A673 (cell line): Measurements from ENCODE around the gene CCDC197.

Experiments
- EZH2 ChIP-seq: fragments of 200-600 bp; sonication (generic); IDR thresholded peaks from 2 replicates; pipeline ENCODE4 v1.6.1; 2017; ENCODE audit warnings: borderline replicate concordance, low read depth, mild to moderate bottlenecking, mixed read lengths, antibody characterized with exemption, low read length; ENCODE audit not compliant: poor library complexity, severe bottlenecking
- TF ChIP-seq, protein P1 (sequence below): fragments of 300-800, 200-600 bp; sonication (generic); conservative IDR thresholded peaks from 2 replicates; pipeline ENCODE4 v1.5.1; 2017; ENCODE audit warnings: low read depth, mild to moderate bottlenecking, antibody characterized with exemption, low read length, moderate library complexity, mixed read lengths

DNA sequence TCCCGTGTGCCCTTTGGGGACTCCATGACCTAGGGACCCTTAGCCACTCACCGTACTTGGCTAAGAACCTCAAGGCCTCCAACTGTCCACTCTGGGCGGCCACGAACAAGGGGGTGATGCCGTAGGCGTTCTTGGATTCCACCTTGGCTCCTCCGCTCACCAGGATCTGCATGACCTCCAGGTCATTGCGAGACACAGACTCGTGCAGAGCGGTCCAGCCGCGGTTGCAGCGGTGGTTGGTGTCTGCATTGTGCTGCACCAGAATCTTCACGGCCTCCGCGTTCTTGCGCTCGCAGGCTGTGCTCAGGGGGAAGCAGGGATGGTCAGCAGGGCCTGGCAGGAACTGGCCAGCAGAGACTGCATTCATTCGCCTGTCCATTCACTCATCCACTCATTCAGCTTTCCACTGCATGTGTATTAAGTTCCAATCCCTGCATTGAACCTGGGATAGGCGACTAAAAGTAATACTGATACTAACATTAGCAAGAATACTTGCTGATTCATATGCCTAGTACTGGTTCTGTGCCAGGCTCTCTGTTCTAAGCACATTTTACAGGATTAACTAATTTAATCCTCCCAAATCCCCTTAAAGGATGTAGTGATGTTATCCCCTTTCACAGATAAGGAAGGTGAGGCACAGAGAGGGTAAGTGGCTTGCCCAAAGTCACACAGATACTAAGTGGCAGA, 46.0 kb upstream of the CCDC197 start:
- TF ChIP-seq, protein P1, sequence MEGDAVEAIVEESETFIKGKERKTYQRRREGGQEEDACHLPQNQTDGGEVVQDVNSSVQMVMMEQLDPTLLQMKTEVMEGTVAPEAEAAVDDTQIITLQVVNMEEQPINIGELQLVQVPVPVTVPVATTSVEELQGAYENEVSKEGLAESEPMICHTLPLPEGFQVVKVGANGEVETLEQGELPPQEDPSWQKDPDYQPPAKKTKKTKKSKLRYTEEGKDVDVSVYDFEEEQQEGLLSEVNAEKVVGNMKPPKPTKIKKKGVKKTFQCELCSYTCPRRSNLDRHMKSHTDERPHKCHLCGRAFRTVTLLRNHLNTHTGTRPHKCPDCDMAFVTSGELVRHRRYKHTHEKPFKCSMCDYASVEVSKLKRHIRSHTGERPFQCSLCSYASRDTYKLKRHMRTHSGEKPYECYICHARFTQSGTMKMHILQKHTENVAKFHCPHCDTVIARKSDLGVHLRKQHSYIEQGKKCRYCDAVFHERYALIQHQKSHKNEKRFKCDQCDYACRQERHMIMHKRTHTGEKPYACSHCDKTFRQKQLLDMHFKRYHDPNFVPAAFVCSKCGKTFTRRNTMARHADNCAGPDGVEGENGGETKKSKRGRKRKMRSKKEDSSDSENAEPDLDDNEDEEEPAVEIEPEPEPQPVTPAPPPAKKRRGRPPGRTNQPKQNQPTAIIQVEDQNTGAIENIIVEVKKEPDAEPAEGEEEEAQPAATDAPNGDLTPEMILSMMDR, result no peak
- no peak for TF ChIP-seq EZH2
